GM12878 (cell line): ENCODE data around the gene CFDP1. TPM values are rescaled to one million over a fixed set of nuclear protein-coding genes. Genes with fewer than 3 reads are reported as not detected.

ENCODE experiments used
- ATAC-seq: fragments of 200-7000 bp; cut with Tn5 transposase; 3 replicates; pipeline ENCODE4 v1.9.1; 2020; ENCODE audit warnings: mild to moderate bottlenecking, moderate library complexity
- BruUV-seq: library from RNA; stranded (reverse); fragments of 400-500 nt; replicated peaks from 2 replicates; lab custom pipeline; 2021; lab: Mats Ljungman, UMichigan
- CTCF ChIA-PET: fragments of 300-600 bp; sonication (Branson Sonifier 250); formaldehyde crosslinking; extraction: SDS; loops from one replicate; lab custom pipeline; 2021; ENCODE audit warnings: inconsistent platforms; lab: Yijun Ruan, JAX
- POLR2A ChIA-PET: fragments of 350-600 bp; formaldehyde crosslinking; extraction: SDS; loops from one replicate; lab custom pipeline; 2021; ENCODE audit warnings: inconsistent platforms; lab: Charles Lee
- RAD21 ChIA-PET: fragments of 300-600 bp; sonication (Branson Sonifier 250); formaldehyde crosslinking; loops from one replicate; lab custom pipeline; 2023; ENCODE audit warnings: antibody characterized with exemption; ENCODE audit not compliant: unreplicated experiment; lab: Charles Lee
- SMC1A ChIA-PET: fragments of 300-600 bp; sonication (Branson Sonifier 250); formaldehyde crosslinking; loops from one replicate; lab custom pipeline; 2023; ENCODE audit not compliant: unreplicated experiment, uncharacterized antibody; lab: Charles Lee
- DNase-seq: peaks from one replicate; pipeline ENCODE4 v3.0.0-alpha.2; 2011; ENCODE audit warnings: low read depth, low spot score
- FAIRE-seq: peaks from 3 replicates; lab custom pipeline; 2011; peaks lifted over from hg19 to GRCh38; lab: Jason Lieb, UNC
- H2AFZ ChIP-seq: 2 replicates; pipeline ENCODE4 v1.6.0; 2011; ENCODE audit warnings: low read depth, low read length, control low read depth; ENCODE audit not compliant: control insufficient read depth
- H3K27ac ChIP-seq: 2 replicates; pipeline ENCODE4 v1.5.1; 2011; ENCODE audit warnings: control low read depth; ENCODE audit not compliant: control insufficient read depth, insufficient read depth
- H3K27me3 ChIP-seq, 2 experiments: replicated peaks in 1 of 2; 2 replicates each; pipeline versions ENCODE4 v1.6.0 to v1.6.1; 2011; ENCODE audit warnings: low read length in 1 of 2; ENCODE audit not compliant: control insufficient read depth in 2 of 2, insufficient read depth in 2 of 2
- H3K36me3 ChIP-seq, 2 experiments: 2 replicates each; pipeline ENCODE4 v1.5.1; 2011; ENCODE audit warnings: low read length in 1 of 2; ENCODE audit not compliant: control insufficient read depth in 2 of 2, insufficient read depth in 2 of 2
- H3K4me1 ChIP-seq: 2 replicates; pipeline ENCODE4 v1.6.1; 2011; ENCODE audit warnings: mild to moderate bottlenecking, low read length, moderate library complexity, mixed read lengths; ENCODE audit not compliant: control insufficient read depth, insufficient read depth
- H3K4me2 ChIP-seq: 2 replicates; pipeline ENCODE4 v1.6.0; 2011; ENCODE audit warnings: control low read depth; ENCODE audit not compliant: control insufficient read depth, insufficient read depth
- H3K4me3 ChIP-seq: fragments of 200-600 bp; sonication (generic); 2 replicates; pipeline ENCODE4 v1.5.1; 2016
- H3K79me2 ChIP-seq: 2 replicates; pipeline ENCODE4 v1.6.0; 2011; ENCODE audit warnings: low read length; ENCODE audit not compliant: control insufficient read depth, insufficient read depth
- H3K9ac ChIP-seq: 2 replicates; pipeline ENCODE4 v1.8.0; 2011; ENCODE audit warnings: low read length, control low read depth, mixed read lengths; ENCODE audit not compliant: control insufficient read depth, insufficient read depth
- H3K9me3 ChIP-seq: replicated peaks from 3 replicates; pipeline ENCODE4 v1.5.1; 2011; ENCODE audit warnings: mild to moderate bottlenecking, low read length; ENCODE audit not compliant: control insufficient read depth, insufficient read depth
- H4K20me1 ChIP-seq: 2 replicates; pipeline ENCODE4 v1.6.0; 2011; ENCODE audit not compliant: control insufficient read depth, insufficient read depth
- CREB1 ChIP-seq: IDR thresholded peaks from 2 replicates; pipeline ENCODE4 v1.6.1; 2012; ENCODE audit warnings: low read depth, mild to moderate bottlenecking, inconsistent platforms
- CTCF ChIP-seq, 3 experiments: IDR thresholded peaks in 2 of 3; conservative IDR thresholded peaks in 1 of 3; 2 replicates each; pipeline ENCODE4 v1.5.1; 2011; ENCODE audit warnings: low read depth in 3 of 3, low read length in 3 of 3, mild to moderate bottlenecking in 3 of 3, control low read depth in 2 of 3, moderate library complexity in 2 of 3, inconsistent platforms in 1 of 3, mixed read lengths in 1 of 3; ENCODE audit not compliant: control insufficient read depth in 2 of 3, insufficient read depth in 1 of 3; ENCODE audit errors: extremely low read depth in 1 of 3
- EP300 ChIP-seq, 2 experiments: fragments of 150-350 bp in 1 of 2; IDR thresholded peaks; 2 replicates each; pipeline ENCODE4 v1.6.1; 2011 to 2012; ENCODE audit warnings: low read depth in 2 of 2, low read length in 2 of 2, borderline replicate concordance in 1 of 2, improper control_type of control experiment in 1 of 2, inconsistent platforms in 1 of 2; ENCODE audit not compliant: control insufficient read depth in 1 of 2
- GABPA ChIP-seq: IDR thresholded peaks from 2 replicates; pipeline ENCODE4 v1.6.1; 2014; ENCODE audit warnings: antibody characterized with exemption, low read depth, mild to moderate bottlenecking, inconsistent platforms
- PKNOX1 ChIP-seq: fragments of 450-650 bp; IDR thresholded peaks from 2 replicates; pipeline ENCODE4 v1.6.1; 2016; ENCODE audit warnings: mild to moderate bottlenecking
- POU2F2 ChIP-seq: IDR thresholded peaks from 3 replicates; pipeline ENCODE4 v1.6.1; 2011; ENCODE audit warnings: low read depth, mild to moderate bottlenecking, low read length, borderline replicate concordance
- RAD21 ChIP-seq: IDR thresholded peaks from 2 replicates; pipeline ENCODE4 v1.6.1; 2011; ENCODE audit warnings: mild to moderate bottlenecking, low read depth, low read length, moderate library complexity; ENCODE audit not compliant: insufficient read depth
- RB1 ChIP-seq: fragments of 450-650 bp; formaldehyde crosslinking; IDR thresholded peaks from 2 replicates; pipeline ENCODE4 v1.6.1; 2017; ENCODE audit warnings: mild to moderate bottlenecking, borderline replicate concordance
- RUNX3 ChIP-seq: IDR thresholded peaks from 2 replicates; pipeline ENCODE4 v1.6.1; 2012; ENCODE audit warnings: low read length, inconsistent platforms
- SMARCA5 ChIP-seq: fragments of 450-650 bp; IDR thresholded peaks from 2 replicates; pipeline ENCODE4 v1.6.1; 2017; ENCODE audit warnings: mild to moderate bottlenecking
- SMC3 ChIP-seq: IDR thresholded peaks from 2 replicates; pipeline ENCODE4 v1.6.1; 2011; ENCODE audit warnings: low read length, improper control_type of control experiment, borderline replicate concordance
- STAT1 ChIP-seq: fragments of 450-650 bp; conservative IDR thresholded peaks from 2 replicates; pipeline ENCODE4 v1.6.1; 2014; ENCODE audit warnings: antibody characterized with exemption, mild to moderate bottlenecking
- TAF1 ChIP-seq: IDR thresholded peaks from 2 replicates; pipeline ENCODE4 v1.6.1; 2011; ENCODE audit warnings: mild to moderate bottlenecking, low read depth, low read length, borderline replicate concordance
- YY1 ChIP-seq: IDR thresholded peaks from 2 replicates; pipeline ENCODE4 v1.6.1; 2011; ENCODE audit warnings: low read depth, mild to moderate bottlenecking, low read length
- WGBS: methylation state at CpG from one replicate; pipeline ENCODE4 v1.1.6; 2016; ENCODE audit warnings: low lambda C conversion rate; ENCODE audit not compliant: insufficient replicate concordance, insufficient coverage; ENCODE audit errors: missing lambda C conversion rate; 5-methylcytosine and 5-hydroxymethylcytosine counted together
- in situ Hi-C: fragments of 300-500 bp; cut with MboI; formaldehyde crosslinking; loops from 9 replicates; pipeline ENCODE4 v1.14.3; 2018; ENCODE audit warnings: mixed read lengths
- intact Hi-C: fragments of 100-400 bp; cut with micrococcal nuclease; formaldehyde crosslinking; loops from one replicate; pipeline ENCODE4 v1.14.2; 2022; ENCODE audit not compliant: unreplicated experiment
- polyA plus RNA-seq, 11 experiments: library from polyadenylated mRNA; depleted of rRNA in 4 of 11; unstranded in 6 of 11; stranded (reverse) in 5 of 11; fragments of >200 nt; fragmentation: Nextera tagmentation in 4 of 11; fragmentation: Illumina TruSeq in 1 of 11; extraction: Ambion mirVana in 4 of 11; extraction: Trizol in 1 of 11; gene quantifications; 1 replicate in 1 of 11; 2 replicates in 10 of 11; pipeline versions ENCODE4 v1.2.1 to v1.2.3, GENCODE V29; 2011 to 2016; ENCODE audit warnings: inconsistent platforms in 2 of 11, missing spikeins in 2 of 11, low read depth in 1 of 11
- total RNA-seq, 4 experiments: library from RNA; depleted of rRNA in 3 of 4; stranded (reverse); fragments of >200 nt in 3 of 4; fragmentation: Illumina TruSeq in 1 of 4; extraction: Trizol in 1 of 4; gene quantifications; 2 replicates each; pipeline versions ENCODE4 v1.2.1 to v1.2.3, GENCODE V29; 2013 to 2021

CFDP1 gene
- total and polyA plus RNA-seq, 10 of the 15 experiments (the other 5 are each of a cell fraction or from before 2014, with no cell fraction given), result 22.3 to 64.8 (median 36.7) TPM

- FAIRE-seq (peak; percentile 81), ATAC-seq (peak; percentile 94), DNase-seq (no peak)
- ChIA-PET SMC1A (interaction anchor here (0.7 to 4.1 kb wide), 22 partner anchors 9 to 333 kb away, joined by 3 to 39 read pairs (median 4); partner anchors contain the start of genes ADAT1, CFDP1, KARS1 and TERF2IP), POLR2A (interaction anchor here (0.6 to 1.6 kb wide), 4 partner anchors 31 to 179 kb away, joined by 3 to 6 read pairs (median 4); partner anchors contain the start of gene ADAT1)
- H3K4me2 ChIP-seq, result no peak overlapping the region
- WGBS, result 2% methylated on average over 10 of the region's 10 CpGs
- H2AFZ ChIP-seq, result no peak overlapping the region
- H3K4me1 ChIP-seq, result no peaks in the 10 kb centered on the region
- no peak overlapping the region for H3K27ac ChIP-seq
- no peaks in the 10 kb centered on the region for H3K79me2 ChIP-seq
- no peaks in the 10 kb centered on the region for H3K27me3 ChIP-seq
- no TSS peak for BruUV-seq
- H4K20me1 ChIP-seq, result no peaks in the 10 kb centered on the region
- H3K9me3 ChIP-seq, result no peaks in the 10 kb centered on the region
- H3K36me3 ChIP-seq, result no peaks in the 10 kb centered on the region
- intact Hi-C loops, result loop anchor here (1.0 kb wide), 2 partner anchors 45 to 292 kb away; no protein-coding TSS in a partner anchor
- peak; percentile 34; the same call in 1 of the 2 replicates for TF ChIP-seq PKNOX1
- TF ChIP-seq POU2F2, result peak; percentile 18; the same call in 1 of the 3 replicates
- TF ChIP-seq EP300 (IDR thresholded peaks at IDR 0.05; ENCODE audit: borderline replicate concordance in 1 of 2, control insufficient read depth in 1 of 2, low read depth in 2 of 2, low read length in 2 of 2), result no peak
- 0 out of 2 replicates have a peak, but pooled peaks have one; percentile 51 for TF ChIP-seq RB1
- TF ChIP-seq YY1, result peak; percentile 59; the same call in 1 of the 2 replicates
- peak; percentile 86 for TF ChIP-seq RAD21
- peak; percentile 74 to 85 (median 80) for TF ChIP-seq CTCF (IDR thresholded peaks at IDR 0.05 in 2 of 3, conservative IDR thresholded peaks at IDR 0.05 in 1 of 3; ENCODE audit: control insufficient read depth in 2 of 3, extremely low read depth in 1 of 3, insufficient read depth in 1 of 3, low read depth in 3 of 3, low read length in 3 of 3)
- TF ChIP-seq RUNX3, result peak; percentile 47; the same call in 1 of the 2 replicates
- no peak for TF ChIP-seq GABPA
- TF ChIP-seq SMARCA5, result peak; percentile 67; the same call in 1 of the 2 replicates
- peak; percentile 87 for TF ChIP-seq SMC3
- TF ChIP-seq CREB1, result 0 out of 2 replicates have a peak, but pooled peaks have one; percentile 41
- TF ChIP-seq STAT1, result no peak
- 0 out of 2 replicates have a peak, but pooled peaks have one; percentile 19 for TF ChIP-seq TAF1
- TF ChIP-seq, all 136 proteins: peak for 11
- in situ Hi-C loops, result loop anchor here (5.0 to 25.0 kb wide), 2 partner anchors 290 to 1715 kb away; partner anchors contain the start of genes MON1B and SYCE1L
- no peak overlapping the region for H3K4me3 ChIP-seq
- no peak overlapping the region for H3K9ac ChIP-seq
- RAD21 ChIA-PET, result interaction anchor here (0.8 to 3.9 kb wide), 17 partner anchors 15 to 292 kb away, joined by 3 to 28 read pairs (median 8); partner anchors contain the start of gene ADAT1
- CTCF ChIA-PET, result interaction anchor here (0.6 to 9.1 kb wide), 38 partner anchors 10 to 298 kb away, joined by 3 to 95 read pairs (median 4); partner anchors contain the start of genes ADAT1 and TMEM231
These were observed 38.7 kb upstream of the CFDP1 start for GRCh38 chr16:75471723-75472633.
